Measurements from ENCODE around the gene GPR31. TPM values are rescaled to one million over a fixed set of nuclear protein-coding genes. Genes with fewer than 3 reads are reported as not detected.

GPR31 gene
- total RNA-seq, 1 experiment from 2014 or later, result not detected

- no peak overlapping the region for H2BK120ac ChIP-seq (ENCODE audit: low read depth, low read length, poor library complexity, severe bottlenecking)
- no peak for TF ChIP-seq CTCF (conservative IDR thresholded peaks at IDR 0.05)
- no peak overlapping the region for H2AFZ ChIP-seq (ENCODE audit: low read length)
- peaks cover 5 to 7% (median 6%) of the 10 kb centered on the region in 3 experiments; a peak in 5 of 7 replicates for H3K36me3 Mint-ChIP-seq (ENCODE audit: insufficient read depth in 1 of 3, low read depth in 3 of 3)
- no peaks in the 10 kb centered on the region for H3K4me1 ChIP-seq (ENCODE audit: insufficient read depth, low read length)
- no peak overlapping the region for H3K23ac ChIP-seq (ENCODE audit: insufficient read length, low read depth, low read length)
- WGBS (ENCODE audit: extremely low coverage, insufficient read length, low lambda C conversion rate), result no CpG with 5 or more reads among the region's 4 CpGs
- no peak overlapping the region for H3T11ph ChIP-seq (ENCODE audit: low read length)
- no peak overlapping the region for H3K4ac ChIP-seq (ENCODE audit: low read depth, low read length)
- no peaks in the 10 kb centered on the region for H3K27me3 ChIP-seq (ENCODE audit: insufficient read depth, low read length)
- no peak overlapping the region for H2BK20ac ChIP-seq (ENCODE audit: low read depth, low read length, poor library complexity, severe bottlenecking)
- H4K8ac ChIP-seq (replicated peaks; ENCODE audit: insufficient read length, low read depth, low read length), result no peak overlapping the region
- no peak overlapping the region for H3K18ac ChIP-seq (ENCODE audit: insufficient read length, low read depth, low read length)
- H3K4me1 Mint-ChIP-seq, result peaks cover 22 to 29% of the 10 kb centered on the region in 2 experiments
- no peak overlapping the region for H2BK5ac ChIP-seq (ENCODE audit: insufficient read length, low read length)
- H3K4me2 ChIP-seq (ENCODE audit: insufficient read depth, insufficient read length, low read length), result no peak overlapping the region
- no peak overlapping the region for H3K27ac Mint-ChIP-seq
- H3K9ac ChIP-seq (ENCODE audit: extremely low read depth, insufficient read length, low read length), result no peak overlapping the region
- no peaks in the 10 kb centered on the region for H3K79me2 ChIP-seq (ENCODE audit: insufficient read depth, low read length)
- H3K56ac ChIP-seq (ENCODE audit: insufficient read length, low read depth, low read length), result no peak overlapping the region
- no peaks in the 10 kb centered on the region for H4K20me1 ChIP-seq (ENCODE audit: control insufficient read depth, insufficient read depth, insufficient read length)
- H3K4me3 Mint-ChIP-seq, result no peak overlapping the region
- H3K14ac ChIP-seq (ENCODE audit: insufficient read depth, low read length), result no peak overlapping the region
- H2AK5ac ChIP-seq (ENCODE audit: insufficient read length, low read length), result no peak overlapping the region
- H3K9me3 Mint-ChIP-seq, result peaks cover 5 to 6% of the 10 kb centered on the region in 2 experiments; a peak in 3 of 5 replicates
- H2BK15ac ChIP-seq (ENCODE audit: low read depth, low read length), result no peak overlapping the region
- no peak for DNase-seq
- H3K79me1 ChIP-seq (ENCODE audit: insufficient read depth, low read depth, low read length, poor library complexity, severe bottlenecking), result no peaks in the 10 kb centered on the region
- H3K27ac ChIP-seq (ENCODE audit: insufficient read length, low read depth, low read length), result no peak overlapping the region
- no peak overlapping the region for H4K5ac ChIP-seq (ENCODE audit: insufficient read length, low read depth, low read length)
- peaks cover 15% of the 10 kb centered on the region for H3K27me3 Mint-ChIP-seq (ENCODE audit: low read depth)
- H2BK12ac ChIP-seq (ENCODE audit: insufficient read length, low read depth, low read length), result no peak overlapping the region
- no peak overlapping the region for H4K91ac ChIP-seq (ENCODE audit: insufficient read length, low read depth, low read length)
- no peaks in the 10 kb centered on the region for H3K9me3 ChIP-seq (ENCODE audit: control insufficient read depth, low read depth, low read length)
- no peaks in the 10 kb centered on the region for H3K23me2 ChIP-seq (ENCODE audit: insufficient read length, low read depth, low read length, poor library complexity, severe bottlenecking)
These were observed 18.0 kb downstream of the GPR31 start for GRCh38 chr6:167139761-167140160.

All from H9 (cell line).